OCI-LY1 (cell line): ENCODE measurements around the gene CMIP.

ENCODE experiments used
- CTCF ChIP-seq: fragments of 200-600 bp; sonication (generic), shearing (Covaris generic); IDR thresholded peaks from 2 replicates; pipeline ENCODE4 v1.5.1; 2017; ENCODE audit warnings: mild to moderate bottlenecking, antibody characterized with exemption, low read length, moderate library complexity, mixed read lengths
- EZH2 ChIP-seq: fragments of 200-600 bp; sonication (generic), shearing (Covaris generic); IDR thresholded peaks from 2 replicates; pipeline ENCODE4 v1.8.0; 2017; ENCODE audit warnings: borderline replicate concordance, mixed run types, mild to moderate bottlenecking, antibody characterized with exemption, low read length, moderate library complexity, mixed read lengths

- TF ChIP-seq CTCF, result no peak
- no peak for TF ChIP-seq EZH2
These were observed 12.9 kb upstream of the CMIP start for GRCh38 chr16:81431554-81432353.
